GM18517 (cell line): Measurements from ENCODE around the gene ARHGEF19.
"Not testable (repeated sequence)": the region's sequence is repeated elsewhere in the genome, so short reads cannot be mapped to it uniquely, and the experiment has no call there.

Experiments
- ATAC-seq: cut with Tn5 transposase; IDR thresholded peaks from one replicate; pipeline ENCODE4 v1.9.1; 2021; ENCODE audit warnings: mild to moderate bottlenecking, moderate library complexity; ENCODE audit not compliant: unreplicated experiment

ARHGEF19 gene

GRCh38 chr1:16222716-16223115 is 10.3 kb upstream of the ARHGEF19 start:
- ATAC-seq, result not testable (repeated sequence)

GRCh38 chr1:16221499-16221898 is 9.0 kb upstream of the ARHGEF19 start:
- no peak for ATAC-seq

- no peak for ATAC-seq
These were observed 7.6 kb upstream of the ARHGEF19 start for GRCh38 chr1:16219968-16220500.

GRCh38 chr1:16218674-16219071 is 6.2 kb upstream of the ARHGEF19 start:
- ATAC-seq, result no peak

GRCh38 chr1:16218014-16218673 is 5.7 kb upstream of the ARHGEF19 start:
- ATAC-seq, result no peak

GRCh38 chr1:16217061-16217785 is 4.8 kb upstream of the ARHGEF19 start:
- peak; percentile 85 for ATAC-seq

GRCh38 chr1:16215882-16216753 is 3.7 kb upstream of the ARHGEF19 start:
- ATAC-seq, result no peak

GRCh38 chr1:16215240-16215639 is 2.8 kb upstream of the ARHGEF19 start:
- ATAC-seq, result not testable (repeated sequence)

GRCh38 chr1:16213544-16213943 is 1.1 kb upstream of the ARHGEF19 start:
- ATAC-seq, result not testable (repeated sequence)

GRCh38 chr1:16213013-16213412 is 561 bp upstream of the ARHGEF19 start:
- no peak for ATAC-seq

- no peak for ATAC-seq
These were observed 628 bp downstream of the ARHGEF19 start for GRCh38 chr1:16211824-16212223.

GRCh38 chr1:16210581-16210980 is 1.9 kb downstream of the ARHGEF19 start:
- no peak for ATAC-seq

- no peak for ATAC-seq
These were observed 2.5 kb downstream of the ARHGEF19 start for GRCh38 chr1:16209847-16210407.

- ATAC-seq, result no peak
These were observed 3.2 kb downstream of the ARHGEF19 start for GRCh38 chr1:16209132-16209846.

GRCh38 chr1:16208270-16208987 is 4.0 kb downstream of the ARHGEF19 start:
- ATAC-seq, result no peak

GRCh38 chr1:16207318-16208269 is 4.9 kb downstream of the ARHGEF19 start:
- ATAC-seq, result no peak

- peak; percentile 58 for ATAC-seq
These were observed 5.7 kb downstream of the ARHGEF19 start for GRCh38 chr1:16206547-16207317.
